GM12892 (cell line): Measurements from ENCODE around the gene GRAMD1B.

Experiments
- POLR2A ChIP-seq: IDR thresholded peaks from 2 replicates; pipeline ENCODE4 v1.6.1; 2011; ENCODE audit warnings: low read depth, low read length, control low read depth
- POLR2AphosphoS5 ChIP-seq: IDR thresholded peaks from 2 replicates; pipeline ENCODE4 v1.6.1; 2011; ENCODE audit warnings: low read depth, low read length, control low read depth

GRCh38 chr11:123581651-123582399, 151.8 kb downstream of the GRAMD1B start:
- TF ChIP-seq POLR2AphosphoS5 (no peak), POLR2A (no peak)
